ENCODE data around the gene HSP90AB1.

GRCh38 chr6:44237021-44237812 lies 9.7 kb upstream of the HSP90AB1 start:
- TF ChIP-seq REST (IDR thresholded peaks at IDR 0.05; ENCODE audit: borderline replicate concordance) (no peak), CTCF (IDR thresholded peaks at IDR 0.05; ENCODE audit: poor library complexity, severe bottlenecking) (no peak), EZH2 (IDR thresholded peaks at IDR 0.05; ENCODE audit: borderline replicate concordance, insufficient read depth, low read length, poor library complexity, severe bottlenecking) (no peak), RAD21 (conservative IDR thresholded peaks at IDR 0.05) (no peak), TAF1 (IDR thresholded peaks at IDR 0.05; ENCODE audit: low read depth) (peak; percentile 17)

Data from neural cell (in vitro differentiated cells).